Nephron progenitor cell (in vitro differentiated cells): Measurements from ENCODE around the gene TEX51.

ENCODE experiments used
- DNase-seq: peaks from one replicate; pipeline ENCODE4 v3.0.0; 2021
- H3K27ac Mint-ChIP-seq: 2 replicates; pipeline ENCODE4 v1.8.0; 2021; ENCODE audit warnings: mild to moderate bottlenecking, moderate library complexity, mixed read lengths
- H3K27me3 Mint-ChIP-seq: 2 replicates; pipeline ENCODE4 v1.8.0; 2021; ENCODE audit warnings: mild to moderate bottlenecking, low read depth, mixed read lengths; ENCODE audit not compliant: poor library complexity
- H3K36me3 Mint-ChIP-seq: 2 replicates; pipeline ENCODE4 v1.8.0; 2021; ENCODE audit warnings: low read depth, mixed read lengths
- H3K4me1 Mint-ChIP-seq: 2 replicates; pipeline ENCODE4 v1.8.0; 2021; ENCODE audit warnings: mixed read lengths
- H3K4me3 Mint-ChIP-seq: 2 replicates; pipeline ENCODE4 v1.8.0; 2021; ENCODE audit warnings: mild to moderate bottlenecking, moderate library complexity, mixed read lengths
- H3K9me3 Mint-ChIP-seq: 2 replicates; pipeline ENCODE4 v1.8.0; 2021; ENCODE audit warnings: mild to moderate bottlenecking, moderate library complexity, mixed read lengths
- CTCF ChIP-seq: fragments of 200-600 bp; sonication (generic); IDR thresholded peaks from 2 replicates; pipeline ENCODE4 v1.5.0; 2021; ENCODE audit warnings: antibody characterized with exemption

The TEX51 gene

GRCh38 chr2:126950504-126950903, 51.8 kb downstream of the TEX51 start:
- Mint-ChIP-seq H3K4me1 (peaks cover 11% of the 10 kb centered on the region), H3K27me3 (peaks cover 8% of the 10 kb centered on the region), H3K36me3 (peaks cover 6% of the 10 kb centered on the region), H3K9me3 (peaks cover 16% of the 10 kb centered on the region), H3K4me3 (no peak overlapping the region), H3K27ac (no peak overlapping the region)
- no peak for DNase-seq
- TF ChIP-seq CTCF = no peak
